ENCODE data around the gene NR2C2.

NR2C2 gene

DNA sequence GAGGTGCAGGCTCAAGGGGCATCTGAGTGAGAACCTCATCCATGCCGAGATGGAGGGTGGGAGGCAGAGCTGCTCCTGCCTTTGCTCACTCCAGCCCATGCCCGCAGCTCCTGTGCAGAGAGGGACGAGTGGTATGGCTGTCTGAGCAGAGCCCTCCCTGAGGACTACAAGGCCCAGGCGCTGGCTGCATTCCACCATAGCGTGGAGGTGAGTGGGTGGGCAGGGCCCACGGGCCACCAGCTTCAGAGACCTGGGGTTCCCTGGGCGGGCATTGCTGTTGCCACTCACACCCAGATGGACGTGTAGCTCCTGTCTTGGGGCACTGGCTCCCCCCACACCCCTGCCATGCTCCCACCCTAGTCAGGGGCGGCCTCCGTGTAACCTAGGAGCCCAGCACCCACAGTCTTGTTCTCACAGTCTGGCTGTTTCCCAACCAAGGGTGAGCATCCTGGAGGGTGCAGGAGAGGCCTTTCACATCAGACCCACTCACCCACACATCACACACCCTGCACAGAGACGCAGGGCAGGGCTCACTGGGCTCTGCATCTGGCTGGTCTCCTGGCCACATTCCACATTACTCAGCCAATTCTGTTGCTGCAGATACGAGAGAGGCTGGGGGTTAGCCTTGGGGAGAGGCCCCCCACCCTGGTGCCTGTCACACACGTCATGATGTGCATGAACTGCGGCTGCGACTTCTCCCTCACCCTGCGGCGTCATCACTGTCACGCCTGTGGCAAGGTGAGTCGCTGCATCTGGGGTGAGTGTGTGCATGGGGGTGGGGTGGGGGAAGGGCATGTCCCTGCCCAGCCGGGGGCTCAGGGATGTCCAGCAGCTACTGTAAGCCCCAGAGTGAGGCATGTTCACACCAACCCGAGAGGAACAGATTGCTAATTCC lies 25.3 kb upstream of the NR2C2 start:
- no peak for DNase-seq (ENCODE audit: low read depth)

DNA sequence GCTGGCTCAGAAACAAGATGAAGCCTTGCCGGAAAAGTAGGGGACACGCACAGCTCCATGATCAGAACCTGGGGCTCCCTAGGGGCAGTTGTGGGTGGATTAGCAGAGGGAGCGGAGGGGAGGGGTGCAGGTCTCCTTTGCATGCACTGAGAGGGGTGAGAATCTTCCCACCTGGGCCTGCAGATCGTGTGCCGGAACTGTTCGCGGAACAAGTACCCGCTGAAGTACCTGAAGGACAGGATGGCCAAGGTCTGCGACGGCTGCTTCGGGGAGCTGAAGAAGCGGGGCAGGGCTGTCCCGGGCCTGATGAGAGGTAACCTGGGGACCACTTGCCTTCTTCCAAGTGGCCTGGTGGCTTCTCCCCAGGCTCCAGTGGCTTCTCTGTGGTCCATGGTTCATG lies 24.5 kb upstream of the NR2C2 start:
- DNase-seq (ENCODE audit: low read depth) = no peak

DNA sequence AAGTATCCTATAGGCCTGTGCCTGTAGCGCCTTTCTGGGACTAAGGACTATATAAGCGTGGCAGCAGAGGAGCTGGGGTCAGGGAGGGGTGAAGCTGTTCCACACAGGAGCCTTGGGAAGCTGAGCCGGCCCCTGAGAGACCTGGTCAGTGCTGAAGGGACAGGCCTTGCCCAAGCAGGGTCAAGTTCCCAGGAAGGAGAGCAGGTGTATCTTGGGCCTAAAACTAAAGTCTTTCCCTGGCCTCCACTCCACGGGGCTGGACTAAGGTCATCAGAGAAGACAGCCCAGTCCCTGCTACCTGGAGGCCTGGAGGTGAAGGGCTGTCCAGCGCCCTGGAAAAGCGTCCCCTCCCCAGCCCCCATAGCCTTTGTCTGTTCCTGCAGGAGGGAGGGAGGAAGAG lies 23.9 kb upstream of the NR2C2 start:
- no peak for DNase-seq (ENCODE audit: low read depth)

DNA sequence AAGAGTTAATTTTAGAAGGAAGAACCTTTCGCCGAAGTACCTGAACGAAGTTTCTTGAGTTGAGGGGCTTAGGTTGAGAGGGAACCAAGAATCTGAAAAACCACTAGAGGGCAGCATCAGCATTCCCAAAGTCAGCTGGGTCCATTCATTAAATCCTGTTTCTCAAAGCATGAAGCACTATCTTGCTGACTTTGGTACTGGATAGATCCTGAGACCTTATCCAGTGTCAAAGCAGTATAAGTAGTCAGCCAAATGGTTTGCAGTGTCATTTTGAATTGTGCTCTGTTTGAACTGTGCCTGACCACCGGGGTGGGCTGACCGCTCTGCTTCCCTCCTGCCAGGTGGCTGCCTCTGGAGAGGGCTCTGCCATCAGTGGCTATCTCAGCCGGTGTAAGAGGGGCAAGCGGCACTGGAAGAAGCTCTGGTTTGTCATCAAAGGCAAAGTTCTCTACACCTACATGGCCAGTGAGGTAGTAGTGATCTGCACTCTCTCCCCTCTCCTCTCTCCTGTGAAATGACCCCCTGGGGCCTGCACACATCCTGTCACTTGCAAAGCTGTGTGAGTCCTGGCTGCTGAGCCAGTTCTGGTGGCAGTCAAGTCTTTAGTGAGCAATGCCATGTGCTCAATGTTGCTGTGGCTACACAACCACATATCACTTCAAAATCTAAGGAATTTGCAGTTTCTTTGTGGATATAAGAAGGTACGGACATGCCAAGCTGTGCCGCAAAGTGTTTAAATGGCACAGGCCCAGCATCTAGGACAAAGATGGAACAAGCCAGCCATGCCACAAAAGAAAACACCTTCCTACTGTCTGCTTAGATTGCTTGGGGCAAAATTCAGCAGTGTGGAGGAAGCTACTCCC lies 21.4 kb upstream of the NR2C2 start:
- peak; percentile 24 for DNase-seq (ENCODE audit: low read depth)

DNA sequence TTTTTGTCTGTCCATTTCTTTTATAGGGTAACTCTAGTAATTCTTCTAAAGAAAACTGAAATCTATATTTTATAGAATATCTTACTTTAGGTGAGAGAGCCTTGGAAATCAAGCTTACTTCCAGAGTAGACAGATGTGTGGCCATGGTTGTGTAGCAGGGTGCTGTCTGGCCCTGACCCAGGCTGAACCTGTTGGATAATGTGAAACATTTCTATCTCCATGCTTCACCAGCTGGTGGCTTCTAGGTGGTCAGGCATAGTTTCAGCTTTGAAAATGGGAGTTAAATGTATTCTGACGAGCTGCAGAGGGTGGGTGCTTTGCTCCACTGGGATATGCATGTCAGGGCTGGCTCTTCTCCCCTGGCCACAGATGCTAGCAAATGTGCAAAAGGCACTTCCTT lies 20.8 kb upstream of the NR2C2 start:
- no peak for DNase-seq (ENCODE audit: low read depth)

DNA sequence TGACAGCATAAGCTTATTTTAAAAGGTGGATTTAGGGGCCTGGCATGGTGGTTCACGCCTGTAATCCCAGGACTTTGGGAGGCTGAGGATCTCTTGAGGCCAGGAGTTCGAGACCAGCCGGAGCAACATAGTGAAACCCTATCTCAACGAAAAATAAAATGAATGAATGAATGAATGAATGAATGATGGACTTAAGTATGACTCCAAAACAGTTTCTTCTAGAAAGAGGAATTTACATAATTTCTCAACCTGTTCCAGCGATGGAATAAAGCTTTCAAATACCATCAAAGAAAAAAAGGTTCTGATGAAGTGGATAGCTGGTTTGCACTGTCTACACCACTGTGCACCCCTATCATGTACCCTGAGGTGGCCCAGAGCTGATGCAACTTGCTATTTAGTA lies 20.1 kb upstream of the NR2C2 start:
- no peak for DNase-seq (ENCODE audit: low read depth)

DNA sequence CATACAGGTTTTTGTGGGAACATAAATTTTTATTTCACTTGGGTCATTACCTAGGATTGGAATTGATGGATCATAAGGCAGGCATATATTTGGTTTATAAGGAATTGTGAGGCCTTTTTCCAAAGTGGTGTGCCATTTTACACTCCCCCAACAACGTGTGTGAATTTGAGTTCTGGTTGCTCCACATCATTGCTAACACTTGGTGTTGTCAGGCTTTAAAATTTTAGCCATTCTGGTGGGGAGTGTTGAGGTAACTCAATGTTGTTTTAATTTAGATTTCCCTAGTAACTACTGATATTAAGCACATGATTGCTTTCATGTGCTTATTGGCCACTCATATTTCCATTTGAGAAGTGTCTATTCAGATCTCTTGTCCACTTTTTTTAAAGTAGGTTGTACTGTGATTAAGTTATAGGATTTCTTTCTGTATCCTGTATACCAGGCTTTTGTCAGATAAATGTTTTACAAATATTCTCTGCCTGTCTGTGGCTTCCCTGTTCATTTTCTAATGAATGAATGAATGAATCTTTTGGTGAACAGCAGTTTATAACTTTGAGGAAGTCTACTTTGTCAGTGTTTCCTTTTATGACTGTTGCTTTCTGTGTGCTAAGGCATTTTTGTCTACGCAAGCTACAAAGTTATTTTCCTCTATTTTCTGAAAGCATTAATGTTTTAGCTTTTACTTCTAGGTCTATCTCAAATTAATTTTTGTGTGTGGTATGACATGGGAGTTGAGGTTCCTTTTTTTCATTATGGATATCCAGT lies 17.9 kb upstream of the NR2C2 start:
- DNase-seq (ENCODE audit: low read depth) = no peak

DNA sequence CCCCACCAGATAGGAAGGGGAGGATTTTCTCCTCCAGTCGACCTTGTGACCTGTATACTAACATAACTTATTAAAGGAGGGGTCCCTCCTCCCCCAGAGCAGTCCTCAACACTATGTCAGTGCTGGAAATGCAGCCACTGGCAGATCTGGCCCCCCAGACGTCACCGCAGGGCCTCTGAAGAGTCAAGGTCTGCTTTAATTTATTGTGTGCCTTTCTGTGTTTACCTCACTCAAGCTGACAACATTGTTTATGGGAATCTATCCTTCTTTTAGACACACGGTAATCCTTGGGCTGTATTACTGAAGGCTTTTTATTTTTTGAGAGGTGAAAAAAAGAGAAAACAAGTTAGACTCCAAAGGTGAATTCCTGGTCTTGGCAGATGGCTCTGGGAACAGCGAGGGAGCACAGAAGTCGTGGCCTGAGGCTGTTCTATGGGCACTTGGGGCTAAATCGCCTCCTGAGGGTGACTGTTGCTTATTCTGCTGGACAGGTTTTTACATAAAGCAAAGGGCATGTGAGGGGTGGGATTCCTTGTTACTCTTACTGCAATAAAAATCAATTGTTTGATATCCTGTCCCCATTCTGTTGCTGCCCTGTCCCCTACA lies 13.5 kb upstream of the NR2C2 start:
- DNase-seq (ENCODE audit: low read depth) = no peak

DNA sequence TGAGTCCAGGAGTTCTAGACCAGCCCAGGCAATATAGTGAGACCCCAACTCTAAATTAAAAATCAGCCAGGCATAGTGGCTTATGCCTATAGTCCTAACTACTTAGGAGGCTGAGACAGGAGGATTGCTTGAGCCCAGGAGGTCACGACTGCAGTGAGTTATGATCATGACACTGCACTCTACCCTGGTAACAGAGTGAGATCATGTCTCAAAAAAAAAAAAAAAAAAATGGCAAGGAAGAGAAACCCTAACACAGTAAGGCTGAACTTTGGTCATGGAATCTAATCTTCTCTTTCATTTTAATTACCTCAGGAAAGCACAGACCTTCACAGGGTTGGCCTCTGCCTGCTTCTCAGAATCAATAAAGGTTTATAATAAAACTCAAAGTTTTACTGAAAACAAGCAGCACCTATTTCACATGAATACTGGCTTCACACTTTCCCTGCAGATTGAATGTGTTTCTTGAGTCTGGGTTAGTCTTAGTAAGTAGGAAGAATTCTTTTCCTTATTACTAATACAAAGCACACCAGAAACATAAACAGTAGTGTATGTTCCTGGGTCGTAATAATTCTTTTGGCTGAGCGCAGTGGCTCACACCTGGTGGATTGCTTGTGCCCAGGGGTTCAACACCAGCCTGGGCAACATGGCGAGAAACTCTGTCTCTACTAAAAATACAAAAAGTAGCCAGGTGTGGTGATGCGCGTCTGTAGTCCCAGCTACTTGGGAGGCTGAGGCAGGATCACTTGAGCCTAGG lies 11.6 kb upstream of the NR2C2 start:
- no peak for DNase-seq (ENCODE audit: low read depth)

DNA sequence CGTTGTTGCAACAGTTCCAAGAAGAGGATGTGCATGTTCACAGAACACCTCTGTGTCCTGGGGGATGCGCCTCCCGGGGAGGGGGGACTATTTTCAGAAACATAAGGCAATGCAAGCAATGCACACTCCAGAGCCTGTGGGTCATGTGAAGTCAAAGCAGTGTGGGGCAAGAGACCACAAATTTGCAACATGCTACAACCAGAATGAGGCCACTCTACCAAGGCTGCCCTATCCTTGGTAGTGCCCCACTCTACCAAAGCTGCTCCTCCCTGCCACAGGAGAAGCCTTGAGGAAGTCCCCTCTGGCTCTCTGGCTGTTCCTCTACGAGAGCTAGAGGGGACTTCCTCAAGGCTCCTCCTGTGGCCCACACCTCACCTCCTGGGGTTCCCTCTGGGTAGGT lies 8.4 kb upstream of the NR2C2 start:
- no peak for DNase-seq (ENCODE audit: low read depth)

DNA sequence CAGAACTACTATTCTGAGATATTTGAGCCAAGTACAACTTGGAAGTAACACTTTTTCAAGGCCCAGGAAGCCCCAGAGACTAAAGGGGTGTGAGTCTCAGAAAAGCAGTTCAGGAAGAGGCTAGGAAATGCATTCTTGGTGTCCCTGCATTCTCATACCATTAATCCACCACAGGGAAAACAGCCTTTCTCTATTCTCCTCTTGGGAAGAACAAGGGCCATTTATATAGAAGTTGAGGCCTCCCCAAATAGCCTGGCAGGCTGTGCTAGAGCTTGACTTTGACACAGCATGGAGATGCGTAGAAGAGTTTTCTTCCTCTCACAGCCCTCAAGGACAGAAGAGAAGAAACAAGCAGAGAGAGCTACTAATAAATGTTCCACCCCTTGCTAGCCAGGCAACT lies 5.5 kb upstream of the NR2C2 start:
- DNase-seq (ENCODE audit: low read depth) = no peak

DNA sequence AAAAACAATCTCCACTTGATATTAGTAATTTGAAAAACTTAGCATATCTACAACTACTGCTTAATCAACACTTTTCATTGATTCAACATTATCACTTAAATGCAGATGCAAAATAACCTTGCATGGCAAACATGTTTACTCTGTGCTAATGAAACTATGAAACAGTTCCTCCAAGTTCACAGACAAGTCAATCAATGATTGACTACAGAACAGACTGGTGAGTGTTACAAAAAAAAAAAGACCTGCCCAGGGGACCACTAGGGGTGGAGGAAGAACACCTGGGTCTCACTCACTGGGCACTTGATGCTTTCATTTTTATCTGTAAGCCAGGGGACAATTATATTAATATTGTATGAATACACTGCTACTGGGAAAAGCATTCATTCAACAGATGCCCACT lies 4.3 kb upstream of the NR2C2 start:
- DNase-seq (ENCODE audit: low read depth) = no peak

DNA sequence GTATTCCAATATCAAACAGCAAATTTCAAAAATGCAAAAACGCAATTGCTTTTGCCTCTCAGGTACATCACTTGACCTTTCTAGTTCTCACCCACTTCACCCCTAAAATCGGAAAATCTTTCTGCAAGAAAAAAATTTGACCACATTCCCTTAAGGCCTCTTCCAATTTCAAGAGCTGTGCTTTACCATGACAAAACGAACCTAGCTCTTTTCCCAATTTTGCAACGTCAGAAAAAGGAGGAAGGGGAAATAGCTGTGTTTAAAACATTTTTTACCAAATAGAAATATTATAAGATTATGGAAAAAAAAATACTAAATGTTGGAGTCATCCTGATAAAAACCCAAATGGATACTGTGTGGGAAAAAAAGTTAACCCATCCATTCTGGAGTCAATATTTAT lies 1.1 kb upstream of the NR2C2 start:
- DNase-seq (ENCODE audit: low read depth) = no peak

DNA sequence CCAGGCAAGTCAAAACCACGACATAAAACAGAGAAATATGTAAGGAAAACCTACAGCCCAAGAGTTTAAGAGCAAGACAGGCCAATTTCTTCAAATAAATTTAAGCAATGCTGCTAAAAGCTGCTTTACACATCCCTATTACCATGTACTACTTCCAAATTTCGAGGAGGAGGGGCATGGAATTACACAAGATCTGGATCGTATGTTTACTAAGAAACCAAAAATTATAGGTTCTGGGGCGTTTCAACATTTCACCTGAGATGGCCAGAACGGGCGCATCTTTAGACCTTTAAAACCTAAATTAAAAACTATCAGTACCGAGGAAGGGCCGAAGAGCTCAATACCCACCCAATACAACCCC lies 664 bp upstream of the NR2C2 start:
- DNase-seq (ENCODE audit: low read depth) = no peak

DNA sequence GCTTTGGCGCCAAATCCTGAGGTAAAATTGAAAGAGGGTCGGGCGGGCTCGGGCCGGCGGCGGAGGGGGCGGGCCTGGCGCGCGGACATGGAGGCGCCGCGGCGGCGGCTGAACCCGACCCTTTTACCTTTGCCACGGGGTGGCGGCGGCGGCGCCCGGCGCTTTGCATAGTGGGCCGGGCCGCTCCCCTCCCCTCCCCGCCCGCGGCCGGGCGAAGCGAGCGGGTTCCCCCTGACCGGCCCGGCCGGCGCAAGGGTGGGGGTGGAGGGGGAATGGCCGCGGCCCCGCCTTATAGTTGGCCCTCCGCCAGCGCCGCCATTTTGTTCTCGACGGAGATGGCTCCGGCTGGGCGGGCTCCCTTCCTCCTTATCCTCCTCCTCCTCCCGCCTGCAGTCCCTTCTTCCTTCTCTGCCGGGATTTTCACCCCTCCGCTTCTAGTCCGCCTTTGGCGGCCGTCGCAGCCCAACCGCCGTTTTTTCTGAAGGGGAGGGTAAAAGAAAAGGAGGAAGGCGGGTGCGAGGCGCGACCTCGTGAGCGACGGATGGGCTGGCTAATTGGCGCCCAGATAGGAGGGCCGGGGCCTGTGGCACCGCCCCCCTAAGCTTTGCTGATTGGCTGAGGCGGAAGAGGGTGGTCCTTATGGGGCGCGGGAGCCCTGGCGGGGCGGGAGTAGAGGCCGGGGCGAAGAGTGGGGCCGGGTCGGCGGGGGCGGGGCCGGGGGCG lies 664 bp downstream of the NR2C2 start:
- peak; percentile 93 for DNase-seq (ENCODE audit: low read depth)

DNA sequence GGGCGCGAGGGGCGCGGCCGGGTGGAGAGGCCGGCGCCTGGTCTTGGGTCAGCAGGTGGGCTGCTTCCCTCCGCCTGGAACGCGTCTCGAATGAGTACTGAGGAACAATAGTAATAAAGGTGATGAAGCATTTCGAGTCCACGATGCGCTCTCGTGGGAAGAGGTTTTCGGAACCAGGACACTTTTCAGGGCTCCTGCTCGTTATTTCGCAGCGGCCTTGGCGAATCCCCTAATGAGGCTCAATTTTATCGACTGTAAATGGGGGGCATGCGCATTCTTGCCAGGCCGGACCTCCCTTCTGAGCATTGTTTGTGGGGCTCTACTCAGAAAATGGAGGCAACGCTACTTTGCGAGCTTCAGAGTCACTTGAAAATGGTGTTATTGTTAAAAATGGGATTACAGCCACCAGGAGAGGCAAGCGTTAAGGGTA lies 1.2 kb downstream of the NR2C2 start:
- no peak for DNase-seq (ENCODE audit: low read depth)

DNA sequence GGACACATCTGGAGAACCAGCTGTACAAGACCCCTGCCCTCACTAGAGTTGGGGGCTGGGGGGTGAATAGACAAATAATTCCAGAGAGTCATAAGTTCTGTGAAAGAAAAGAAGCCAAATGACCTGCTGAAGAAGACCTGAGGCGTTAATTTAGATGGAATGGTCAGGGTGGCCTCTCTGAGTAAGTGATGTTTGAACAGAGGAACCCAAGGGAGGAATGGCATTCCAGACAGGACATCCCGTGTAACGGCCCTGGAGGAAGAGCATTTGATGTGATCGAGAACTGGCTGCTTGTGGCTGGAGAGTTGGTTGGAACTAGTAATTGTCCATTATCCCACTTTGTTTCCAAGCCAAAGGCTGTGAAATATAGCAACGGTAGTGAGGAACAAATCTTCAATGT lies 1.7 kb downstream of the NR2C2 start:
- DNase-seq (ENCODE audit: low read depth) = no peak

DNA sequence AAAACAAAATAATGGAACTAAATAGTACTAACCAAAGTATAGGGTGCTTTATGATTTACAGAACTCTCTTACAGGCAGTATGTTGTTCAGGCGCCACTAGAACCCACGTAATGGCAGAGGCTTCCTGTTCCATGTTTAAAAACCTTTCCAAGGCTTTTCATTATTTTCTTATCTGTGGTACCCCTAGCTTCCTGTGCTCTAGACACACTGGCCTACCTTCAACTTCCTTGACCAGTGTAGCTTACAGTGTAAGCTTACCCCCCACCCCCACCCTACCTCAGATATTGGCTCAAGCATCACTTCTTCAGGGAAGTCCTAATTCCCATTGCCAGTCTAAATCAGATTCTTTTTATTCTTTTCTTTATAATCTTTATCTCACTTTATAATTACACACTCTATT lies 2.9 kb downstream of the NR2C2 start:
- DNase-seq (ENCODE audit: low read depth) = no peak

DNA sequence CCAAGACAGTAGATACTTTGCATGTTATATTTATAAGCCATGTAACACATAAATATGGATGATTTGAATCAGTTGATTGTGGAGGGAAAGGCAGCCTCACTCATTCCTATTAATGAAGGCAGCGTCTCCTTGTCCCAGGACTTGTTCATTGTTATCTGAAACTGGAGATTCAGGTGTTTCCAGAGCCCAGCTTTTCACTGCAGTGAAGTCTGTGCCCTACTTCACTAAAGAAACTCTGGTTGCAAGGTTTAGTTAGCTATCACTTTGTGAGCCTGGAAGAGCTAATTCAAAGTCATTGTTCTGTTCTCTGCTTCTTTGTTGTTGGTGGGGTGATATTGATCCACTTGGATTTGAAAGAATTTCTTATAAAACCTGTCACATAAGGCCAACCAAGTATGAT lies 9.8 kb downstream of the NR2C2 start:
- DNase-seq (ENCODE audit: low read depth) = no peak

DNA sequence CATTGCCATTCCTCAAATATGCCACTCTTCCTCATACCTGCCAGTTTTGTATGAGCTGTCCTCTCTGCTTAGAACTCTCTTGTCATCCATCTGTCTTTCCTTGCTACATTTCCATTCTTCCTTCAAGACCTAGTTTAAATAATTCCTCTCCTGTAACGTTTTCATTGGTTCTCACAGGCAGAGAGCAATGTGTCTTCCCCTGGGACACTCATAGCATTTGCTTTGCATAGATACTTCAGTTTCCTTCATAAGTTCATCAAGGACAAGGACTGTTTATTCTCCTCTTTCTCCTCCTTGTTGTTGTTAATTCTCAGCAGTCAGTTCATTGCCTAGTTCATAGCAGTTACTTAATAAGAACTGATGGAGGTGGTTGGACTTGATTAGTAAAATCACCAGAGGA lies 10.5 kb downstream of the NR2C2 start:
- no peak for DNase-seq (ENCODE audit: low read depth)
